Heart right ventricle (tissue), 16 donors: ENCODE measurements around the gene FBXO24. TPM values are rescaled to one million over a fixed set of nuclear protein-coding genes. Genes with fewer than 3 reads are reported as not detected.

Experiments
- ATAC-seq, 8 donors: fragments of 200-7000 bp; cut with Tn5 transposase; one replicate each; pipeline ENCODE4 v1.9.1; 2020; ENCODE audit warnings: mild to moderate bottlenecking in 8 of 8, moderate library complexity in 8 of 8, moderate number of reproducible peaks in 1 of 8
- DNase-seq, 2 donors: peaks; one replicate each; pipeline ENCODE4 v3.0.0-alpha.2; 2020
- H3K27ac ChIP-seq, 10 donors: fragments of 200-600 bp; sonication (generic) in 2 of 10; one replicate each; pipeline versions ENCODE4 v1.5.0 to v1.8.0; 2020 to 2022; ENCODE audit warnings: mild to moderate bottlenecking in 3 of 10
- H3K27me3 ChIP-seq, 7 donors: fragments of 200-600 bp; one replicate each; pipeline ENCODE4 v1.8.0; 2021 to 2022; ENCODE audit warnings: mild to moderate bottlenecking in 2 of 7
- H3K36me3 ChIP-seq, 9 donors: fragments of 200-600 bp; sonication (generic) in 1 of 9; one replicate each; pipeline versions ENCODE4 v1.5.0 to v1.8.0; 2020 to 2022; ENCODE audit warnings: mild to moderate bottlenecking in 2 of 9
- H3K4me1 ChIP-seq, 9 donors: fragments of 200-600 bp; sonication (generic) in 1 of 9; one replicate each; pipeline versions ENCODE4 v1.5.0 to v1.8.0; 2020 to 2022; ENCODE audit warnings: mild to moderate bottlenecking in 4 of 9
- H3K4me3 ChIP-seq, 10 donors: fragments of 200-600 bp; sonication (generic) in 2 of 10; one replicate each; pipeline versions ENCODE4 v1.5.0 to v1.8.0; 2020 to 2022; ENCODE audit warnings: mild to moderate bottlenecking in 7 of 10, moderate library complexity in 2 of 10
- H3K9me3 ChIP-seq, 11 donors: fragments of 200-600 bp in 10 of 11; sonication (generic) in 2 of 11; one replicate each; pipeline versions ENCODE4 v1.5.0 to v1.8.0; 2013 to 2022; ENCODE audit warnings: mild to moderate bottlenecking in 2 of 11, control low read depth in 1 of 11, moderate library complexity in 1 of 11
- WGBS, 2 donors: extraction: QIAGEN DNeasy Blood & Tissue Kit; methylation state at CpG; one replicate each; pipeline ENCODE4 v1.1.7; 2013; ENCODE audit warnings: inconsistent platforms in 1 of 2; 5-methylcytosine and 5-hydroxymethylcytosine counted together
- intact Hi-C, 10 donors: fragments of 100-400 bp; cut with DNase I; formaldehyde crosslinking; loops; one replicate each; pipeline versions ENCODE4 v1.11.1 to v1.14.2; 2022
- polyA plus RNA-seq, 2 donors: library from polyadenylated mRNA; stranded (reverse); fragments of 200-250 nt; gene quantifications; one replicate each; pipeline ENCODE4 v1.2.3, GENCODE V29; 2013
- total RNA-seq, 10 donors: library from RNA; stranded (reverse); fragmentation: NEBNext Ultra II Directional in 3 of 10; extraction: Animal tissue kit (Norgen Biotek cat#: 25700) in 3 of 10; gene quantifications; one replicate each; pipeline versions ENCODE4 v1.2.1 to v1.2.4, GENCODE V29; 2021 to 2023
- TF ChIP-seq, protein P1 (sequence below), 9 donors: fragments of 200-600 bp; sonication (generic) in 2 of 9; IDR thresholded peaks; one replicate each; pipeline versions ENCODE4 v1.5.0 to v1.8.0; 2021 to 2022; ENCODE audit warnings: antibody characterized with exemption in 9 of 9, mild to moderate bottlenecking in 5 of 9, moderate library complexity in 1 of 9
- donor health status: Arrhythmogenic right ventricular cardiomyopathy.
- donor health status: ischemic (EF 13 %, LVEDD 7.1; RV severe dilation, severe dysfunction).
- donor health status: healthy with polysubstance abuse.
- donor health status: DM: no; HTN: yes; CAD: no.
- donor health status: DM: no; HTN: no; CAD: no.
- donor health status: ischemic (EF 25% LVEDD 6.9; RV normal size, moderate dysfunction).
- donor health status: ischemic (EF 25% LVEDD 5.7; RV mildly dilated, moderate dysfunction).
- donor health status: healthy.
- donor health status: DM: yes; HTN: yes; CAD: no.
- donor health status: Ischemic cardiomyopathy.
- donor health status: ischemic (EF 35%, LVEDD 5.7; RV mildly dilated, moderate dysfunction).
- donor health status: nonischemic (EF 11% LVEDD 7.7; RV severe dilation, severe dysfunction).
- donor health status: DM: yes; HTN: yes; CAD: no.
- donor health status: PGD.
- donor health status: ischemic (EF 29% LVEDD 5.4; RV normal size, mild dysfunction).
- donor health status: nonischemic (EF 23%, LVEDD 6.1; RV moderate dilation, normal function).

Gene FBXO24
- total and polyA plus RNA-seq, 12 donors, result 0.15 to 0.73 (median 0.40) TPM; not detected in 2

DNA sequence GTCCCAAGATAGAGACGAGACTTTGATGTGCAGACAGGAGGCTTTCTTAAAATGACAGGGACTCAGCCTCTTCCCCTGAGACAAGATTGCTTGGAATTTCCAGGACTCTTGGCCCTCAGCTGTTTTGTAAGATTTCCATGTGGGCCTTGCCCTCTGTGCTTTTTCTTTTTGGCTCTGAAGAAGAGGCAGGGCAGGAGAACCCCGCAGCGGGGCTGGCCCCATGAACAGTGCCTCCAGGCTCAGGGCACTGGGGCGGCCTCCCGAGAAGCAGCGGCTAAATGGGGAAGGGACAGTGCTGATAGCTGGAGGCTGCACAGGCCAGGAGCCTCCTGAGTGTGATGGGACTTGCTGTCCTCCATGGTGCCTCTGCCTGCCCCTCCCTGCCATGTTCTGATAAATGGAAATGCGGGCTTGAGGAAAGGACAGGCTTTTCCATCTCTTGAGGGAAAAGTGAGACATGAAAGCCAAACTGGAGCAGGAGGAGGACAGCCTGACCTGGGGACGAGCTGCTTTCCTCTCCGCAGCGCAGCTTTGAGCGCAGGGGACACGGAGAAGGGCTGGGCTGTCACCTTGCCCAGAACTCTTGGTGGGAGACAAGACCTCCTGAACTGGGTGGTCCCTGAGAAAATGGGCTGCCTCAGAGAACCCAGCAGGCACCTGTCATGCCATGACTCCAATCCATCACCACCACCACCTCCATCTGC lies 24.5 kb upstream of the FBXO24 start:
- no peak overlapping the region for H3K4me3 ChIP-seq
- intact Hi-C loops, result loop anchor here in 8 of 10 donors (2.0 to 5.0 kb wide), 5 partner anchors 93 to 166 kb away; partner anchors contain the start of gene GIGYF1 (in 6 of the 8)
- peaks cover 0 to 21% (median 6%) of the 10 kb centered on the region in 9 donors for H3K4me1 ChIP-seq
- H3K27ac ChIP-seq, result no peak overlapping the region
- ATAC-seq (no peak), DNase-seq (no peak)
- no peaks in the 10 kb centered on the region for H3K27me3 ChIP-seq
- 88 to 93% methylated on average over 12 of the region's 12 CpGs for whole genome bisulfite sequencing, 2 donors
- no peaks in the 10 kb centered on the region for H3K9me3 ChIP-seq
- TF ChIP-seq, protein P1, sequence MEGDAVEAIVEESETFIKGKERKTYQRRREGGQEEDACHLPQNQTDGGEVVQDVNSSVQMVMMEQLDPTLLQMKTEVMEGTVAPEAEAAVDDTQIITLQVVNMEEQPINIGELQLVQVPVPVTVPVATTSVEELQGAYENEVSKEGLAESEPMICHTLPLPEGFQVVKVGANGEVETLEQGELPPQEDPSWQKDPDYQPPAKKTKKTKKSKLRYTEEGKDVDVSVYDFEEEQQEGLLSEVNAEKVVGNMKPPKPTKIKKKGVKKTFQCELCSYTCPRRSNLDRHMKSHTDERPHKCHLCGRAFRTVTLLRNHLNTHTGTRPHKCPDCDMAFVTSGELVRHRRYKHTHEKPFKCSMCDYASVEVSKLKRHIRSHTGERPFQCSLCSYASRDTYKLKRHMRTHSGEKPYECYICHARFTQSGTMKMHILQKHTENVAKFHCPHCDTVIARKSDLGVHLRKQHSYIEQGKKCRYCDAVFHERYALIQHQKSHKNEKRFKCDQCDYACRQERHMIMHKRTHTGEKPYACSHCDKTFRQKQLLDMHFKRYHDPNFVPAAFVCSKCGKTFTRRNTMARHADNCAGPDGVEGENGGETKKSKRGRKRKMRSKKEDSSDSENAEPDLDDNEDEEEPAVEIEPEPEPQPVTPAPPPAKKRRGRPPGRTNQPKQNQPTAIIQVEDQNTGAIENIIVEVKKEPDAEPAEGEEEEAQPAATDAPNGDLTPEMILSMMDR (IDR thresholded peaks at IDR 0.05), result no peak
- H3K36me3 ChIP-seq, result peaks cover 0 to 57% (median 2%) of the 10 kb centered on the region in 9 donors

DNA sequence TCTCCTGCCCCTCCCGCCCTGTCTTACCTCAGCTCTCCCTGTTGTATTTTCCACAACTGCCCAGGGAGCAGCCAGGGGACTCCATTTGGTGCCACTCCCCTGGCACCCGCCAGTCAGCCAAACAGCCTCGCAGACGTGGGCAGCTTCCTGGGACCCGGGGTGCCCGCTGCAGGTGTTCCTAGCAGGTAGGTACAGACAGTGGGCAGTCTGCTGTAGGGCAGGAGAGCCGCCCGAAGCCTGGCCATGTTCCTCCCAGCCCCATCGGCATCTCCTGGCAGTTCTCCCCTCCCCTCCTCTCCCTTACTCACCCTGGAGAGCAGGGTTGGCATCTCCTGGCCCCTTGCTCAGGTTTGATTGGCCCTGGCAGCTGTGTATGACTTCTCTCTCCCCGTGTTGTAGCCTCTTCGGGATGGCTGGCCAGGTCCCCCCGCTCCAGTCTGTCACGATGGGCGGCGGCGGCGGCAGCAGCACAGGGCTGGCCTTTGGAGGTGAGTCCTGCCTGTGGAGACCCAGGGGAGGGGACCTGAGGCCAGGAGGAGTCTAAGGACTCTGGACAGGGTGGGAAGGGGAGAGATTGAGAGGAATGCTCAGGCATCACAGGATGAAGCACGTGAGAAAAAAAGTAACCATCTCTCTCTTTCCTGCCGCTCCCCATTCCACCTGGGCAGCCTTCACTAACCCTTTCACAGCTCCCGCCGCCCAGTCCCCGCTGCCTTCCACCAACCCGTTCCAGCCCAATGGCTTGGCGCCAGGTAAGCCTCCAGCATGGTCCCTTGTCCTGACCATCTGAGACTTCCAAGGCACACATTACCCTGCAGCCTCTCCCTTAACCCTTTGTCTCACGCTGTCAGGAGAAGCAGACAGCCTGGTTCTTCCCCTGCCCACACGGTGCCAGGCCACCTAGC lies 23.7 kb upstream of the FBXO24 start:
- DNase-seq, result no peak
- ATAC-seq, result no peak
- Histone ChIP-seq H3K4me3 (no peak overlapping the region), H3K27me3 (no peaks in the 10 kb centered on the region), H3K36me3 (peaks cover 0 to 49% (median 0%) of the 10 kb centered on the region in 9 donors), H3K27ac (no peak overlapping the region), H3K4me1 (peaks cover 0 to 21% (median 6%) of the 10 kb centered on the region in 9 donors), H3K9me3 (no peaks in the 10 kb centered on the region)
- intact Hi-C loops, result loop anchor here in 8 of 10 donors (2.0 to 5.0 kb wide), 4 partner anchors 95 to 165 kb away; partner anchors contain the start of gene GIGYF1 (in 6 of the 8)
- 94% methylated on average over 26 of the region's 26 CpGs for WGBS, 2 donors
- TF ChIP-seq, protein P1 (IDR thresholded peaks at IDR 0.05), result no peak

DNA sequence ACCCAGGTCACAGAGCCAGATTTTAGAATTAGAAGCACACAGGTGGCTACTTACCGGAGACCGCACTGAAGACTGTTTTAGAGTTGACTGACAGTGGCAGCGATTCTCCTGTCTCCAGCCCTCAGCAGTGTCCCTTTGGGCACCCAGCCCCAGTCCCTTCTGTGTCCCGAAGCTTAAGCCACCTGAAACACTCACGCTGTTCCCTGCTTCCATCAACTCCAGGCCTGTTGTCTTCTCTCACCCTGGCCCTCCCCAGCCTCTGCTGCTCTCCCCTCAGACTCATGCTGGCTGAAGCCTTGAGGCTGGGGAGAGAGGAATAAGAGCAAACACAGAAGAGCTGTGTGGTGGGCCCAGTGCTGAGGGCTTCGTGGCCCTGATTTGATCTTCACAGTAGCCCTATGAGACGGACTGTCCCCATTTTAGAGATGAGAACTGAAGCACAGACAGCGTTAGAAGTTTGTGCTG lies 23.0 kb upstream of the FBXO24 start:
- Histone ChIP-seq H3K9me3 (no peaks in the 10 kb centered on the region), H3K36me3 (peaks cover 0 to 43% (median 0%) of the 10 kb centered on the region in 9 donors), H3K4me3 (no peak overlapping the region), H3K27ac (no peak overlapping the region), H3K4me1 (peaks cover 0 to 21% (median 6%) of the 10 kb centered on the region in 9 donors), H3K27me3 (no peaks in the 10 kb centered on the region)
- TF ChIP-seq, protein P1 (IDR thresholded peaks at IDR 0.05), result no peak
- no peak for DNase-seq
- ATAC-seq, result no peak
- WGBS, 2 donors, result 94 to 96% methylated on average over 8 of the region's 8 CpGs
- intact Hi-C loops, result loop anchor here in 8 of 10 donors (2.0 to 5.0 kb wide), 4 partner anchors 96 to 164 kb away; partner anchors contain the start of gene GIGYF1 (in 6 of the 8)
